ENCODE measurements around the gene KLHL26.

Gene KLHL26

DNA sequence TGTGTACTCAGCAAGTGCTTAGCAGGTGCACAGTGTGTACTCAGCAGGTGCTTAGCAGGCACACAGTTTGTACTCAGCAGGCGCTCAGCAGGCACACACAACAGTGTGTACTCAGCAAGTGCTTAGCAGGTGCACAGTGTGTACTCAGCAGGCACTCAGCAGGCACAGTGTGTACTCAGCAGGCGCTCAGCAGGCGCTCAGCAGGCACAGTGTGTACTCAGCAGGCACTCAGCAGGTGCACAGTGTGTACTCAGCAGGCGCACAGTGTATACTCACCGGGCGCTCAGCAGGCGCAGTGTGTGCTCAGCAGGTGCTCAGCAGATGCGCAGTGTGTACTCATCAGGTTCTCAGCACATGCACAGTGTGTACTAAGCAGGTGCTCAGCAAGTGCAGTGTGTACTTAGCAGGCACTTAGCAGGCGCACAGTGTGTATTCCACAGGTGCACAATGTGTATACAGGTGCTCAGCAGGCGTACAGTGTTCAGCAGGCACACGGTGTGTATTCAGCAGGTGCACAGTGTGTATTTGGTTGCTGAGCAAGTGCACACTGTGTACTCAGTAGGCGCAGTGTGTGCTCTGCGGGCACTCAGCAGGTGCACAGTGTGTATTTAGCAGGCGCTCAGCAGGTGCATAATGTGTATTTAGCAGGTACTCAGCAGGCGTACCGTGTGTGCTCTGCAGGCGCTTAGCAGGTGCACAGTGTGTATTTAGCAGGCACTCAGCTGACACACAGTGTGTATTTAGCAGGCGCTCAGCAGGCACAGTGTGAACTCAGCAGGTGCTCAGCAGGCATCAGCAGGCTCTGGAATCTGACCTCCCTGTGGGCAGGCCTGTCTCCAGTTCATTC is 61.7 kb downstream of the KLHL26 start:
- no peak for DNase-seq

DNA sequence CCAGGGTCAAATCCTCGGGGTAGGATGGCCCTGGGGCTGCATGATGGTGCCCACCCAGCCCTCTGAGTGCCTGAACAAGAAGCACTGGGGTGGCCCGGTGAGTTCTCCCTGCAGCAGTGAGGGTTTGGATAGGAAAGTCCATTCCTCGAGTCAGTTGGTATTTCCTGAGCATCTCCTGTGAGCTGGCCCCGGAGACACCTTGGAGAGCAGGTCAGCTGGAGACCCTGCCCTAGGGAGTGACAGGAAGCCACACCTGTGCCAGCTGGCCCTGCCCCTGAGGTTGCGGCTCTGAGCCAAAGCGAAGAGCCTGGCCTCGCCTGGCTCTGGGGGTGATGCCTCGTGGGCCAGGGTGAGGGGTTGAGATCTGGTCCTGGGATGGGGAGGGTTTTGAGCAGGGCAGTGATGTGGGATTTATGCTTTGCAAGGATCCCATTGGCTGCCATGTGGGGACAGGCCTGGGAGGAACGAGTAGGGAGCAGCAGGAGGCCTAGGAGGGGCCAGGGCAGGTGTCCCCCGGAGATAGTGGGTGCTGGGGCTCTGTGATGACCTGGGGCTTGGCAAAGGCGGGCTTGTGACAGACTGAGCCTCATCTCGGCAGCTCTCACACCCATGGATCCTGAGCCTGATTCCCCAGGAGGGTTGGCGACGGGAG is 62.7 kb downstream of the KLHL26 start:
- DNase-seq = no peak

DNA sequence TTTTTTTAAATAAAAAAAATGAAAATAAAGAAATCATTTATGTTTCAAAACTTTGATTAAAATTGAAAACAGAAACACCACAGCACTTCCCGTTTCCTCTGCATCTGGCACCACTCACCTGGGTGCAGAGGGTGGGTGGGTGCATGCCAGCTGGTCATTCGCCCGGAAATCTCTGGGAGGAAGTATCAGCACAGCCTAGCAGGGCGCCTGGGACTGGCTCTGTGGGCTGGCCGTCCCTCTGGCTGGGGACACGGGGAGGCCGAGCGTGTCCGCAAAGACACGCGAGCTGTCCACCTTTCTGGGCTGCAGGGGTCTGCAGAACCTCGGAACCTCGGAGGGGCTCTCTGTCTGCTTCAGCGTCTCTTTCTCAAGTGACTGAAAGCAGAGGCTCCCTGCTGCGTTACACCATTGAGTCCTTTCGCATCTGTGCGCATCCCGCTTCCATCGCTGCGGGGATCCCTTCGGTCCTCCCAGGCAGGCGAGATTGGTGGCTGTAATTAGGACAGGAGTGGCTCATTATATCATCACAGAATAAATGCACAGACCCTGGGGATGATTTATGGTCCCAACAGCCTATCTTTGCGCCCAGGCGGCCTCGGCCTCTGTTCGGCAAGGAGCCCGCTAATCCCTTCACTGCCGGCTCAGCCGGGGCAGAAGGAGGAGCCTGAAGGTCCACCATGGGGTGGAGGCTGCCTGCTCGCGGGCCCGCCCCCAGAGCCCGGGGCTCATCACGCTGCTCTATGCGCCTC is 63.8 kb downstream of the KLHL26 start:
- peak; percentile 84 for DNase-seq

DNA sequence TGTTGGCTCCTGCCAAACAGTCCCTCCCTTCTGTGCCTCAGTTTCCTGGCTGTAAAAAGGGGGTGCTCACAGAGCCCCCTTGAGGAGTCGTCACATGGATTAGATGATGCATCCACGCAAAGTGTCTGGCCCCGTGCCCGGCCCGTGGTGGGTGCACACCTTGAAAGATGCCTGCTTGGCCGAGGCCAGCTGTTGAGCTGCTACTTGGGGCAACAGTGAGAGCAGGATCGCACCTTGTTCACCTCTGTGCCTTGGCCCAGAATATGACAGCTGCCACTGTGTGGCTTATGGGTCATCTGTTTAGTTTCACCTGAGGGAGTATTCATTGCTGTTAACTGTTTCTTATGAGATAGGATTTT is 64.4 kb downstream of the KLHL26 start:
- no peak for DNase-seq

DNA sequence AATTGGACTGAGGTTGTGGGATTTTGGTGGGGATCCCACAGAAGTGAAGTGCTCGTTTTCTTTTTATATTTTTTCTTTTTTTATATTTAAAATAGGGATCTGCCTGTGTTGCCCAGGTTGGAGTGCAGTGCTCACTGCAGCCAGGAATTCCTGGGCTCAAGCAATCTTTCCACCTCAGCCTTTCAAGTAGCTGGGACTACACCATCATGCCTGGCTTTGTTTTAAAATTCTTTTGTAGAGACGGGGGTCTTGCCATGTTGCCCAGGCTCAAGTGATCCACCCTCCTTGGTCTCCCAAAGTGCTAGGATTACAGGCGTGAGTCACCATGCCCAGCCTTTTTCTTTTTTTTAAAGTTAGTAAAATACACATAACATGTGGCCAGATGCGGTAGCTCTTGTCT is 67.2 kb downstream of the KLHL26 start:
- no peak for DNase-seq

DNA sequence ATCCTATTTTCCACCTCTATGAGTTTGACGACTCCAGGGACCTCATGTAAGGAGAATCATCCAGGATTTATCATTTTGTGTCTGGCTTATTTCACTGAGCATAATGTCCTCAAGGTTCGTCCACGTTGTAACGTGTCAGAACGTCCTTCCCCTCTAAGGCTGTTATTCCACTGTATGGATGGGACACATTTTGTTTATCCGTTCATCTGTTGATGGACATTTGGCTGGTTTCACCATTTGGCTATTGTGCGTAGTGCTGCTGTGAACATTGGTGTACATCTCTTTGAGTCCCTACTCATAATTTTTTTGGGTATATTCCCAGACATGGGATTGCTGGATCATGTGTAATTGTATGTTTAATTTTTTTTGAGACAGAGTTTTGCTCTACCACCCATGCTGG is 68.1 kb downstream of the KLHL26 start:
- DNase-seq = no peak

DNA sequence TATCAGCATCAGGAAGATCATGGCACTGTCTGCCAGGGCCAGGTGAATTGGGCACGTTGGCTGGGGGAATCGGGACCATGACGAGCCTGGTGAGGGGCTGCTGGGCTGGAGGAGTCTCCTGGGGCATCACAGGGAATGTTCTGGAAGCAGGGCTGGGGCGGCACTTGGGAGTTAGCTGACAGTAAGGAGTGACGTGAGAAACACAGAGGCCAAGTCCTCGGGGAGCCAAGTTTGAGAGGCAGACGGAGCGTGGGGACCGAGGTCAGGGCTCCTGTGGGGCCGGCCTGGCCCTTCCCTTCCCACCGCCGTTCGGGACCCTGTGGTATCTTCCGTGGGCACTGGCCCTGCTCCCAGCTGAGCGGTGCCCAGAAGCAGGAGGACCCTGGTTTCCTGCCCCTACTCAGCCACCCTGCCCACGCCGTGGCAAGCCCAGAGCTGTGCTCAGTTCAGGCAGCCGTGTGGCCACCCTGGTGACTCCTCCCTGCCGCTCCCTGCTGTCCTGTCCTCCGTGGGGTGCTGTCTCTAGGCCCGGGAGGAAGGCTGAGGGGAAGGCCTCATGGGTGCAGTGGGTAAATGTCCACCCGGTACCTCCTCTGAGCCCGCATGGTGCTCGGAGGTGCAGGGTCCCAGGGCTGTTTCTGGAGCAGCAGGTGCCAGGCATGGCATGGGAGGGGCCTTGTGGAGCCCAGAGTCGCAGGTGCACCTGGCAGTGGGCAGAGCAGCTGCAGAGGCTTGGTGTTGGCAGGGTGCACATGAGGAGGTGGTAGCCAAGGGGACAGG is 71.8 kb downstream of the KLHL26 start:
- DNase-seq = no peak

DNA sequence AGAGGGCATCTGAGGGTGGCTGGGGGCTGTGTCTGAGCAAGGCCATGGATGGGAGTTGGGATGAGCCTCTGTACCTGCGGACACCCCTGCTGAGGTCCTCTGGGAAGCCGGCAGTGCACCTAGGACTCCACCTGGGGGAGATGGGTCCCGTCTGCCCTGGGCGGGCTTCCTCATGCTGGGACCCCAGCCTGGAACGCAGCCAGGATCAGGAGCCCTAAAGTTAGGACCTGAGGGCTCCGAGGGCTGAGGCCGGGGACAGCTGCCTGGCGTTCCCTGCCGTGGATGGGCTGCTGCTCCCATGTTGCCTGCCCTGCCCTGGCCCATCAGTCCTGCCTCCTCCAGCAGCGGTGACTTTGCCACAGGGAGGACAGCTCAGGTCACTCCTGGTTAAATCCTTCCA is 72.7 kb downstream of the KLHL26 start:
- DNase-seq = no peak

DNA sequence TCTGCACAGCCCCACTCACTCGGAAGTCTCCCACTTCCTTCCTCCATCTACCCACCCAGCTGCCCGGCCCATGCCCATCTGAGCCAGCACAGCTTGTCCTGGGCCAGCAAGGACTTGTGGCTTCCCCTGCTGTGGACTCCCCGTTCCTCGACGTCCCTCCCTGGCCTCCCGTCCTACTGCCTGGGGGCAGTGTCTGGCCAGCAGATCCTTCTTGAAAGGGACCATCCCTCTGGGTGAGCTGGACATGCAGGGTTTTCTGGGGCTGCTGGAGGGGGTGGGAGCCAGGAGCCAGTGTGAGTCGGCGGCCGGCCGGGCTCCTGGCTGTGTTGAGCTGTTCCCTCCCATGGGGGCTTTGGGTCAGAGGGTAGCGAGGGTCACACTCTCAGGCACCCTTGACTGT is 73.4 kb downstream of the KLHL26 start:
- DNase-seq = no peak

DNA sequence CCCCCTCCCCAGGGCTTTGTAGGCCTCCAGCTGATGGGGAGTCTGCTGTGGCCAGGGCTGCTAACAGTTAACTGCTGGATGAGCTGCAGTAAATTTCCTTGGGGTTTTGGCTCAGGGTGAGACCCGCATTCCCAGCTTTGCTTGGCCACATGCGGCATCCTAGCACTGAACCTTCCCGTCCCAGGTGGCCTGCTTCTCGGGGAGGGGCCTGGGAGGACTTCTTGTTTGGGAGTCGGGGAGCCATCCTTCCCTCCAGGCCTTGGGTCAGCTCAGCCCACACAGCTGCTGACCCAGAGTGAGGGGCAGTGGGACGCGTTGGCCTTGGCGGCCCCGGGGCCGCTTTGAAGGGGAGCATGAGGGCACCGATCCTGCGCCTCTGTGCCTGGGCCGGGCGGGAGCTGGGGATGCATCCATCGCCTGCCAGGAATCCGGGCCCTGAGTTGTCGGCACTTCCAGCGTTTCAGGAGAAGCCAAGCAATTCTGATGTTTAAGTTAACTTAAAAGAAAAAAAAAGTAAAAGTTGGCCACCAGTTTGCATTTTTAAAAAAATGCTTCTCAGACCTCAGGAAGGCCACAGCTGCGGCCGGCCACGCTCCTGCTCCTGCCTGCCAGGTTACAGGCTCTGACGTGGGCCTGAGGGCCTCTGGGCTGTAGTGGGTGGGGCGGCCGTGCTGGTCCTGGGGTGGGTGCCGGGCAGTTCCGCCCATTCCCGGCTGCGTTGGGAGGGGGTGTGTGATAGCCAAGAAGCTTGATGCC is 74.3 kb downstream of the KLHL26 start:
- DNase-seq = no peak

DNA sequence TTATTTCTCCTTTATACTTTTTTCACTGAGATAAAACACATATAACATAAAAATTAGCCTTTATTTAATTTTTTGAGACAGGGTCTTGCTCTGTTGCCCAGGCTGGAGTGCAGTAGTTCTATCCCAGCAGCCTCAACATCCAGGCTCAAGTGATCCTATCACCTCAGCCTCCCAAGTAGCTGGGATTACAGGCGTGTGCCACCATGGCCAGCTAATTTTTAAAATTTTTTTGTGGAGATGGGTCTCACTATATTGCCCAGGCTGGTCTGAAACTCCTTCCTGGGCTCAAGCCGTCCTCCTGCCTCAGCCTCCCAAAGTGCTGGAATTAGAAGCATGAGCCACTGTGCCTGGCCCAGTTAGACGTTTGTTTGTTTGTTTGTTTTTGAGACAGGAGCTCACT is 75.1 kb downstream of the KLHL26 start:
- no peak for DNase-seq

DNA sequence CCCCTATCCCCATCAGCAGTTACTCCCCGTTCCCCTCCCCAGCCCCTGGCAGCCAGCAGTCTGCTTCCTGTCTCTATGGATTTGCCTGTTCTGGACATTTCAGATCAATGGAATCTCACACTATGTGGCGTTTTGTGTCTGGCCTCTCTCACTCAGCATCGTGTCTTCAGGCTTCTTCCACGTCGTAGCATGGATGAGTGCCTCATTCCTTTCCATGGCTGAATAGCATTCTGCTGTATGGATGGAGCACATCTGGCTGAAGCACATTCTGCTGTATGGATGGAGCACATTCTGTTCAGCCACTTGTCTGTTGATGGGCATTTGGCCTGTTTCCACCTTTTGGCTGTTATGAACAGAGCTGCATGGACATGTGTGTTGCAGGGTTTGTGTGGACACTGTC is 76.2 kb downstream of the KLHL26 start:
- DNase-seq = no peak

DNA sequence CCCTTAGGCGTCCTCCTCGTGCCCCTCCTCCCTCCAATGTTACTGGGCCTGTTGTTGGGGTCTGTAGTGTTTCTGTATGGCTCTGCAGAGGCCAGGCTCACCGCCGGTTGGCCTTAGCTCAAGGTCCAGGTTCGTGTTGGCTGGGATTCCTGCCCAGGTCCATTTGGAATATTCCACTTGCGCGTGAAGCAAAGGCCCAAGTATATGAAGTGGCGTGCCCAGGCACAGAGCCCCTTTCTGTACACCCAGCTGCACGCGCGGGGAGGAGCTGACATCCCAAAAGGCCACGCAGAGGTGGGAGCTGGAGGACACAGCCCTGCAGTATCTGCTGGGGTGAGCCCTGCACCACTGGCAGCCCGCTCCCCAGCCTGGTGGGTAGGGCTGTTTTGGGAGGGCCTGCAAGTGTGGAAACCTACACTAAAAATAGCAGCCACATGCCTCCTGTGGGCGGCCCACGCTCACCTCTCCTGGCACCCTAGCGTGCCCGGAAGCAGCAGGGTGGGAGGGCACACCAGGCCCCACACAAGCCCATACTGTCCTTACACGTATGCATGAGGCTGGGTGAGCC is 76.8 kb downstream of the KLHL26 start:
- DNase-seq = no peak

DNA sequence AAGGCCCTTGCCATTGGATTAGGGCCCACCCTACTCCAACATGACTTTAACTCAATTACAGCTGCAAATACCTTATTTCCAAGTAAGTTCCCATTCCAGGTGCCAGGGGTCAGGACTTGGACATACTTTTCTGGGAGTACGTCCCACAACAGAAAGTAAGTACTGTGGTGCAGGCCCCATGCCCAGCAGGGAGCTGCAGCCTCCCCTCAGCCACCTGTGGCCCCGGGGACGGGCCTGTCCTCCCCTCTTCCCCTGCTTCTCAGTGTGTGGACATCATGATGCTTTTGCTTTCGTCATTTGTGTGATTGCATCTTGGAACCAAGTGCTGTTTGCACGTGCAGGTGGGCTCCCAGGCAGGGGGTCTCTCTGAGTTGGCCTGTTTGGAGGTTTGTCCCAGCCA is 78.6 kb downstream of the KLHL26 start:
- no peak for DNase-seq

DNA sequence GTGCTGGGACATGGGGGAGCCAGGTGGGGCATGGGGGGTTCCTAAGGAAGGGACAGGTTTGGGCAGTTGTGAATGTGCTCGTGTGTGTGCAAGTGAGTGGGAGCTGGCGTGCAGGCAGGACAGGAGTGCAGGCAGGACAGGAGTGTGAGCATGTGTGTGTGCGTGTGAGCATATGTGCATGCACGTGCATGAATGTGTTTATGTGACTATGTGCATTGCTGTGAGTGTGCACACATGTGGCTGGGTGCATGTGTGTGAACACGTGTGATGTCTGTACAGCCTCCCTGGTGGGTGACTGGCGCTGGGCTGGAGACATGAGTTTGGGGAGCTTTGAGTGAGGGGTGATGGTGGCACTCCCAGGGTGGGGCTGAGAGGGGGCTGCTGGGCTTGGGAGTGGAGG is 80.0 kb downstream of the KLHL26 start:
- no peak for DNase-seq

DNA sequence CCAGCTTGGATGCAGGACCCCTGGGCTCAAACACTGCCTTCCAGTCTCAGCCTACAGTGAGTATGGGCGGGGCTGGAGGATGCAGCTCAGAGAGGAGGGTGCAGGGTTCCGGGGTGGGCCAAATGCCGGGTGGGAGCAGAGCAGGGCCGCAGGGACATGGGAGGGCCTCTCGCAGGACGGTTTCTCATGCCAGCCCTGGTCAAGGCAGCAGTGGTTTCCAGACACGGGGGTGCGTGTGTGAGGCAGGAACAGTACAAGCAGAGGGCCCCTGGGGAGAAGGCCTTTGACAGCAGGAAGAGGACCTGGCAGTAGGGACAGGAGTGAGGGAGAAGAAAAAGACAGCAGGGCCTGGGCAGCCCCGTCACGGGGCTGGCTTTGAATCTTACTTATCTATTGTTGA is 80.8 kb downstream of the KLHL26 start:
- no peak for DNase-seq

DNA sequence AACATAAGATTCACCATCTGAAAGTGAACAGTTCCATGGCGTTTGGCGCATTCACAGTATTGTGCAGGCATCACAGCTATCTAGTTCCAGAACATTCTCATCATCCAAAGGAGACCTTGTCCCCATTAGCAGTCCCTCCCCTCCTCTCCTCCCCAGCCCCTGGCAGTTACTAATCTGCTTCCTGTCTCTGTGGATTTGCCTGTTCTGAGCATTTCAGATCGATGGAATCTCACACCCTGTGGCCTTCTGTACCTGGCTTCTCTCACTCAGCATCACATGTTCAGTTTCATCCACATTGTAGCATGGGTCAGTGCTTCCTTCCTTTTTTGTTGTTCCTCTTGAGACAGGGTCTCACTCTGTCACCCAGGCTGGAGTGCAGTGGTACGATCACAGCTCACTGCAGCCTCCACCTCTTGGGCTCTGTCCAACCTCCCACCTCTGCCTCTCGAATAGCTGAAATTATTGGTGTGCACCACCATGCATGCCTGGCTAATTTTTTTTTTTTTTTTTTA is 81.2 kb downstream of the KLHL26 start:
- no peak for DNase-seq

DNA sequence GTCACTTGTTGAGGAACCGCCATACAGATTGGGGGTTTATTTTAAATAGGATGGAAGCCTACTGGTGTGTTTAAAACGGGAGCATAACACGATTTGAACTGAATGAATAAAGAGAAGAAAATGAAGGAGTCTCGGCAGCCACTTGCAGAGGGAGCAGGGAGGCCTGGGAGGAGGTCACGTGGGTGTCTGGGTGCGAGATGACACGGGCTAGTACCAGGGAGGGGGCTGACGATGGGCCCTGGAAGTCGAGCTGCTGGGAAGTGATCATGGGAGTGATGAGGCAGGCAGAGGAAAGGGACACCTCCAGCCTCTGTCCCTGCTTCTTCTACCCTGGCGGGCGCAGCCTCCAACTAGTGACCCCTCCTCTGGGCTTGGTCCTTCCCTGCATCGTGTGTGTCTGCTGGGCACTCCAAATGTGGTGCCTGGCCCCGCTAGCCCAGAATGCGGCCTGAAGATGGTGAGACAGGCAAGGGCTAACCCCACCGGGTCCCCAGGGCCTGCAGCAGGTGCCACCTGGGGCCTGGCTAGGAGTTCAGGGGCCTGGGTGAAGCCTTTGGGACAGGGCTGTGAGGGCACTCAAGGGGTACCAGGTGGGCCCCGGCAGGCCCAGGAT is 82.1 kb downstream of the KLHL26 start:
- DNase-seq = no peak

DNA sequence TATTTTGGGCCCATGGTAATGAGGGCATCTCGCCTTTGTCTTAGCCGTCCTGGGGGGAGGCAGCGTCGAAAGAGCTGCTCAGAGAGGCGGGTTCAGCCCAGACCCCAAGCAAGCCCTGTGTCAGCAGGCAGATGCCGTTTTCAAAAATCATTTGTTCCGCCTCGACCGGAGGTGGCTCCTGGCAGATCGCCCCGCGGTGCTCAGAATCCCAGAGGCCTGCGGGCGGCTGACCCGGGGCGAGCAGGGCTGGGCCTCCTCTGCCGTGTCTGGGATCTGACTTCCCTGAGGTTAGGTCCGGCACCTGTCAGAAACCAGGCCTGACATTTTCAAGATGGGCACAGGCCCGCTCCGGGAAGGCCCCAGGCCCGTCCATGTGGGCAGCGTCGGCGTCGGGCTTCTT is 82.7 kb downstream of the KLHL26 start:
- no peak for DNase-seq
